GM12874 (cell line): ENCODE measurements around the gene ZNF668.

ENCODE experiments used
- TF ChIP-seq, protein P1 (sequence below): IDR thresholded peaks from 2 replicates; pipeline ENCODE4 v1.5.1; 2011; ENCODE audit warnings: low read depth, mild to moderate bottlenecking, control low read depth, low read length, moderate library complexity; ENCODE audit not compliant: insufficient read depth

The ZNF668 gene

GRCh38 chr16:31093132-31093703 lies 19.2 kb upstream of the ZNF668 start:
- TF ChIP-seq, protein P1, sequence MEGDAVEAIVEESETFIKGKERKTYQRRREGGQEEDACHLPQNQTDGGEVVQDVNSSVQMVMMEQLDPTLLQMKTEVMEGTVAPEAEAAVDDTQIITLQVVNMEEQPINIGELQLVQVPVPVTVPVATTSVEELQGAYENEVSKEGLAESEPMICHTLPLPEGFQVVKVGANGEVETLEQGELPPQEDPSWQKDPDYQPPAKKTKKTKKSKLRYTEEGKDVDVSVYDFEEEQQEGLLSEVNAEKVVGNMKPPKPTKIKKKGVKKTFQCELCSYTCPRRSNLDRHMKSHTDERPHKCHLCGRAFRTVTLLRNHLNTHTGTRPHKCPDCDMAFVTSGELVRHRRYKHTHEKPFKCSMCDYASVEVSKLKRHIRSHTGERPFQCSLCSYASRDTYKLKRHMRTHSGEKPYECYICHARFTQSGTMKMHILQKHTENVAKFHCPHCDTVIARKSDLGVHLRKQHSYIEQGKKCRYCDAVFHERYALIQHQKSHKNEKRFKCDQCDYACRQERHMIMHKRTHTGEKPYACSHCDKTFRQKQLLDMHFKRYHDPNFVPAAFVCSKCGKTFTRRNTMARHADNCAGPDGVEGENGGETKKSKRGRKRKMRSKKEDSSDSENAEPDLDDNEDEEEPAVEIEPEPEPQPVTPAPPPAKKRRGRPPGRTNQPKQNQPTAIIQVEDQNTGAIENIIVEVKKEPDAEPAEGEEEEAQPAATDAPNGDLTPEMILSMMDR = no peak

- TF ChIP-seq, protein P1 = no peak
Measured at GRCh38 chr16:31092330-31092729, 18.3 kb upstream of the ZNF668 start.

GRCh38 chr16:31090540-31090939 lies 16.5 kb upstream of the ZNF668 start:
- TF ChIP-seq, protein P1 = no peak

DNA sequence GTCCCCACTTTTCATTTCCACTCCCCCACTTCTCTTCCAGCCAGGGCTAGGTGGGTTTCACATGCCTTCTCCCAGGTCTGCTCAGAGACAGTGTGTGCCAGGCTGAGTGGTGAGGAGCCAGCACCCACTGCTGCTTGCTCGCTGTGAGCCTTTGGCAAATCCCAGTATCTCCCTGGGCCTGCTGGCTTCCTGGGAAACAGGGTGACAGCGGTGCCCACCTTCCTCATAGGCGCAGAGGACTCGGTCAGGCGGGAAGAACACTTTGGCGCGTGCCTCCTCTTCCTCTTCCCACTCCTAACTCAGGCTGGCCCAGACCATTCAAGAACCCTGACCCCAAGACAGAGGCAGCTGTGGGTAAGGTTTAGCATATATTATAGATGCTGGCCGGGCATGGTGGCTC lies 15.2 kb upstream of the ZNF668 start:
- TF ChIP-seq, protein P1 = no peak

GRCh38 chr16:31088459-31089183 lies 14.6 kb upstream of the ZNF668 start, which contains the start of gene PRSS53:
PRSS53 (minus strand) TSS chr16:31088943; CDS start chr16:31088809, 134 bp downstream.
- TF ChIP-seq, protein P1 = no peak

DNA sequence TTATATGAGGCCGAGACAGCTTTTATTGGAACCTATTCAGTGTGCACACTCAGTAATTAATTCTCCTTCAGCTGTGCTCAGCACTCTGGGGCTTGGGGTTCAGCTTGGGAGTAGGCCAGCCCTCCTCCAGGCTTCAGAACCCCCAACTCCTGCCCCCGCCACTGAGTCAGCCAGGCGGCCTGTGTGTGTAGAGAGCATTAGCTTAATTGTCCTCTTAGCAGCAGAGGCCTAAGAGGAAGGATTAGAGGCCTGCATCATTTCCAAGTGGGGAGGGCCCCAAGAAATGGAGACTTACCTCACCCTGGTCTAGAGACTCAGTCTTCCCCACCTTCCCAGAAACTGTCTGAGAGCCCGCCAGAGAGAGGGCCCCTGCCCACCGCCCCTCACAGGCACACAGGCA lies 13.9 kb upstream of the ZNF668 start:
- TF ChIP-seq, protein P1 = no peak

DNA sequence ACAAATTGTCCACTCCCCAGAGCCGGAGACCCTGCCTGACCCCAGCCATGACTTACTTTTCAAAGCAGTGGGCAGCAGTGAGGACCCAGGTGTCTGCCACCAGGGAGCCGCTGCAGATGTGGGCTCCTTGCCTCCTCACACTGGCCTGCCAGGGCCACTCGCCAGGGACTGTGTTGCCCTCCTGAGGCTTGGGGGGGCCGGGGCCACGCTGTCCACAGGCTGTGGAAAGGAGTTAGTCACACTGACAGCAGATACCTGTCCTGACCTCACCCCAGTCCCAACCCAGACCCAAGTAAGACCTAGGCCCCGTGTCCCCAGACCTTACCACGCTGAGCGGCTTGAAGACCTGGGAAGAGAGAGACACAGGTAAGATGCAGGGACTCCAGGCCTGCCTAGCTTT lies 13.4 kb upstream of the ZNF668 start:
- TF ChIP-seq, protein P1 = no peak
